ENCODE measurements around the gene FNDC3B.
A peak's percentile ranks its signal among the peaks of the same experiment; 100 is the strongest.

The FNDC3B gene

GRCh38 chr3:172098698-172099494, 59.5 kb downstream of the FNDC3B start:
- no peak for DNase-seq

GRCh38 chr3:172099495-172099808, 60.1 kb downstream of the FNDC3B start:
- DNase-seq, result no peak

GRCh38 chr3:172100482-172100881, 61.1 kb downstream of the FNDC3B start:
- DNase-seq, result no peak

GRCh38 chr3:172101107-172101506, 61.7 kb downstream of the FNDC3B start:
- DNase-seq, result no peak

- peak; percentile 56 for DNase-seq
Observed at GRCh38 chr3:172102123-172102882, 62.9 kb downstream of the FNDC3B start.

GRCh38 chr3:172102883-172103310, 63.5 kb downstream of the FNDC3B start:
- no peak for DNase-seq

GRCh38 chr3:172103724-172104123, 64.3 kb downstream of the FNDC3B start:
- DNase-seq, result no peak

GRCh38 chr3:172104471-172105072, 65.2 kb downstream of the FNDC3B start:
- no peak for DNase-seq

GRCh38 chr3:172106037-172106954, 66.9 kb downstream of the FNDC3B start:
- DNase-seq, result no peak

GRCh38 chr3:172106989-172107388, 67.6 kb downstream of the FNDC3B start:
- DNase-seq, result peak; percentile 84

- DNase-seq, result peak; percentile 73
Observed at GRCh38 chr3:172107403-172107802, 68.0 kb downstream of the FNDC3B start.

- no peak for DNase-seq
Observed at GRCh38 chr3:172110127-172110779, 70.9 kb downstream of the FNDC3B start.

- DNase-seq, result no peak
Observed at GRCh38 chr3:172111163-172111562, 71.8 kb downstream of the FNDC3B start.

GRCh38 chr3:172112078-172112733, 72.8 kb downstream of the FNDC3B start:
- no peak for DNase-seq

- no peak for DNase-seq
Observed at GRCh38 chr3:172112734-172113120, 73.3 kb downstream of the FNDC3B start.

- no peak for DNase-seq
Observed at GRCh38 chr3:172113710-172114109, 74.3 kb downstream of the FNDC3B start.

- no peak for DNase-seq
Observed at GRCh38 chr3:172115059-172115458, 75.7 kb downstream of the FNDC3B start.

GRCh38 chr3:172115787-172116186, 76.4 kb downstream of the FNDC3B start:
- DNase-seq, result no peak

- DNase-seq, result no peak
Observed at GRCh38 chr3:172118019-172118418, 78.6 kb downstream of the FNDC3B start.

- no peak for DNase-seq
Observed at GRCh38 chr3:172119266-172119969, 80.0 kb downstream of the FNDC3B start.

- no peak for DNase-seq
Observed at GRCh38 chr3:172120912-172121311, 81.5 kb downstream of the FNDC3B start.
